ENCODE data around the gene TRMO.

Gene TRMO

GRCh38 chr9:97895695-97896332 lies 26.5 kb downstream of the TRMO start:
- no peaks in the 10 kb centered on the region for H3K4me1 ChIP-seq (ENCODE audit: insufficient read depth, low read length)
- no peak overlapping the region for H3K4me3 ChIP-seq (ENCODE audit: low read length)
- no peaks in the 10 kb centered on the region for H3K9me3 ChIP-seq (ENCODE audit: insufficient read depth, low read depth, low read length)
- no peak overlapping the region for H3K9ac ChIP-seq (ENCODE audit: low read depth, low read length)
- H3K27me3 ChIP-seq (ENCODE audit: insufficient read depth, low read length) = peaks cover 6% of the 10 kb centered on the region
- no peak overlapping the region for H3K27ac ChIP-seq (ENCODE audit: low read length)
- H3K36me3 ChIP-seq (ENCODE audit: insufficient read depth, low read depth, low read length) = no peaks in the 10 kb centered on the region

GRCh38 chr9:97895211-97895610 lies 27.1 kb downstream of the TRMO start:
- Histone ChIP-seq H3K9ac (ENCODE audit: low read depth, low read length) (no peak overlapping the region), H3K27me3 (ENCODE audit: insufficient read depth, low read length) (peaks cover 6% of the 10 kb centered on the region), H3K4me3 (ENCODE audit: low read length) (no peak overlapping the region), H3K36me3 (ENCODE audit: insufficient read depth, low read depth, low read length) (no peaks in the 10 kb centered on the region), H3K4me1 (ENCODE audit: insufficient read depth, low read length) (no peaks in the 10 kb centered on the region), H3K9me3 (ENCODE audit: insufficient read depth, low read depth, low read length) (no peaks in the 10 kb centered on the region), H3K27ac (ENCODE audit: low read length) (no peak overlapping the region)

GRCh38 chr9:97892421-97892820 lies 29.9 kb downstream of the TRMO start:
- no peak overlapping the region for H3K27ac ChIP-seq (ENCODE audit: low read length)
- H3K9me3 ChIP-seq (ENCODE audit: insufficient read depth, low read depth, low read length) = no peaks in the 10 kb centered on the region
- H3K4me3 ChIP-seq (ENCODE audit: low read length) = no peak overlapping the region
- H3K27me3 ChIP-seq (ENCODE audit: insufficient read depth, low read length) = peaks cover 6% of the 10 kb centered on the region
- no peak overlapping the region for H3K9ac ChIP-seq (ENCODE audit: low read depth, low read length)
- H3K4me1 ChIP-seq (ENCODE audit: insufficient read depth, low read length) = no peaks in the 10 kb centered on the region
- no peaks in the 10 kb centered on the region for H3K36me3 ChIP-seq (ENCODE audit: insufficient read depth, low read depth, low read length)

- no peak overlapping the region for H3K4me3 ChIP-seq (ENCODE audit: low read length)
- no peak overlapping the region for H3K27ac ChIP-seq (ENCODE audit: low read length)
- H3K36me3 ChIP-seq (ENCODE audit: insufficient read depth, low read depth, low read length) = no peaks in the 10 kb centered on the region
- no peaks in the 10 kb centered on the region for H3K9me3 ChIP-seq (ENCODE audit: insufficient read depth, low read depth, low read length)
- peaks cover 6% of the 10 kb centered on the region for H3K27me3 ChIP-seq (ENCODE audit: insufficient read depth, low read length)
- H3K4me1 ChIP-seq (ENCODE audit: insufficient read depth, low read length) = no peaks in the 10 kb centered on the region
- no peak overlapping the region for H3K9ac ChIP-seq (ENCODE audit: low read depth, low read length)
Observed at GRCh38 chr9:97891736-97892135, 30.6 kb downstream of the TRMO start.

GRCh38 chr9:97889941-97890887 lies 32.1 kb downstream of the TRMO start:
- Histone ChIP-seq H3K27me3 (ENCODE audit: insufficient read depth, low read length) (peaks cover 6% of the 10 kb centered on the region), H3K9me3 (ENCODE audit: insufficient read depth, low read depth, low read length) (no peaks in the 10 kb centered on the region), H3K9ac (ENCODE audit: low read depth, low read length) (no peak overlapping the region), H3K4me1 (ENCODE audit: insufficient read depth, low read length) (no peaks in the 10 kb centered on the region), H3K27ac (ENCODE audit: low read length) (no peak overlapping the region), H3K4me3 (ENCODE audit: low read length) (no peak overlapping the region), H3K36me3 (ENCODE audit: insufficient read depth, low read depth, low read length) (no peaks in the 10 kb centered on the region)

GRCh38 chr9:97880336-97880735 lies 42.0 kb downstream of the TRMO start:
- Histone ChIP-seq H3K4me1 (ENCODE audit: insufficient read depth, low read length) (0 out of 2 replicates have a peak, but pooled peaks cover 3% of the 10 kb centered on the region), H3K9me3 (ENCODE audit: insufficient read depth, low read depth, low read length) (no peaks in the 10 kb centered on the region), H3K27ac (ENCODE audit: low read length) (no peak overlapping the region), H3K9ac (ENCODE audit: low read depth, low read length) (no peak overlapping the region), H3K27me3 (ENCODE audit: insufficient read depth, low read length) (0 out of 2 replicates have a peak, but pooled peaks cover 4% of the 10 kb centered on the region), H3K4me3 (ENCODE audit: low read length) (no peak overlapping the region), H3K36me3 (ENCODE audit: insufficient read depth, low read depth, low read length) (no peaks in the 10 kb centered on the region)

GRCh38 chr9:97876061-97876460 lies 46.2 kb downstream of the TRMO start:
- Histone ChIP-seq H3K27ac (ENCODE audit: low read length) (no peak overlapping the region), H3K9me3 (ENCODE audit: insufficient read depth, low read depth, low read length) (no peaks in the 10 kb centered on the region; the same call in 1 of the 2 replicates), H3K9ac (ENCODE audit: low read depth, low read length) (no peak overlapping the region), H3K4me1 (ENCODE audit: insufficient read depth, low read length) (peaks cover 6% of the 10 kb centered on the region; the same call in 1 of the 2 replicates), H3K27me3 (ENCODE audit: insufficient read depth, low read length) (0 out of 2 replicates have a peak, but pooled peaks cover 4% of the 10 kb centered on the region), H3K36me3 (ENCODE audit: insufficient read depth, low read depth, low read length) (no peaks in the 10 kb centered on the region), H3K4me3 (ENCODE audit: low read length) (no peak overlapping the region)

GRCh38 chr9:97875111-97875510 lies 47.2 kb downstream of the TRMO start:
- H3K27ac ChIP-seq (ENCODE audit: low read length) = no peak overlapping the region
- no peak overlapping the region for H3K4me3 ChIP-seq (ENCODE audit: low read length)
- no peak overlapping the region for H3K9ac ChIP-seq (ENCODE audit: low read depth, low read length)
- H3K36me3 ChIP-seq (ENCODE audit: insufficient read depth, low read depth, low read length) = no peaks in the 10 kb centered on the region
- H3K27me3 ChIP-seq (ENCODE audit: insufficient read depth, low read length) = peaks cover 7% of the 10 kb centered on the region; the same call in 1 of the 2 replicates
- H3K9me3 ChIP-seq (ENCODE audit: insufficient read depth, low read depth, low read length) = no peaks in the 10 kb centered on the region; the same call in 1 of the 2 replicates
- H3K4me1 ChIP-seq (ENCODE audit: insufficient read depth, low read length) = peaks cover 6% of the 10 kb centered on the region; the same call in 1 of the 2 replicates

GRCh38 chr9:97874624-97875023 lies 47.7 kb downstream of the TRMO start:
- Histone ChIP-seq H3K4me3 (ENCODE audit: low read length) (no peak overlapping the region), H3K9me3 (ENCODE audit: insufficient read depth, low read depth, low read length) (no peaks in the 10 kb centered on the region; the same call in 1 of the 2 replicates), H3K9ac (ENCODE audit: low read depth, low read length) (no peak overlapping the region), H3K4me1 (ENCODE audit: insufficient read depth, low read length) (peaks cover 6% of the 10 kb centered on the region; the same call in 1 of the 2 replicates), H3K36me3 (ENCODE audit: insufficient read depth, low read depth, low read length) (no peaks in the 10 kb centered on the region), H3K27ac (ENCODE audit: low read length) (no peak overlapping the region), H3K27me3 (ENCODE audit: insufficient read depth, low read length) (peaks cover 11% of the 10 kb centered on the region; the same call in 1 of the 2 replicates)

GRCh38 chr9:97873882-97874281 lies 48.4 kb downstream of the TRMO start:
- Histone ChIP-seq H3K27ac (ENCODE audit: low read length) (no peak overlapping the region), H3K9me3 (ENCODE audit: insufficient read depth, low read depth, low read length) (no peaks in the 10 kb centered on the region; the same call in 1 of the 2 replicates), H3K4me3 (ENCODE audit: low read length) (no peak overlapping the region), H3K9ac (ENCODE audit: low read depth, low read length) (no peak overlapping the region), H3K4me1 (ENCODE audit: insufficient read depth, low read length) (peaks cover 11% of the 10 kb centered on the region), H3K36me3 (ENCODE audit: insufficient read depth, low read depth, low read length) (no peaks in the 10 kb centered on the region), H3K27me3 (ENCODE audit: insufficient read depth, low read length) (peaks cover 11% of the 10 kb centered on the region; the same call in 1 of the 2 replicates)

GRCh38 chr9:97873425-97873824 lies 48.9 kb downstream of the TRMO start:
- H3K36me3 ChIP-seq (ENCODE audit: insufficient read depth, low read depth, low read length) = no peaks in the 10 kb centered on the region
- H3K27ac ChIP-seq (ENCODE audit: low read length) = no peak overlapping the region
- H3K27me3 ChIP-seq (ENCODE audit: insufficient read depth, low read length) = peaks cover 11% of the 10 kb centered on the region; the same call in 1 of the 2 replicates
- peaks cover 15% of the 10 kb centered on the region for H3K4me1 ChIP-seq (ENCODE audit: insufficient read depth, low read length)
- no peak overlapping the region for H3K4me3 ChIP-seq (ENCODE audit: low read length)
- H3K9me3 ChIP-seq (ENCODE audit: insufficient read depth, low read depth, low read length) = no peaks in the 10 kb centered on the region; the same call in 1 of the 2 replicates
- no peak overlapping the region for H3K9ac ChIP-seq (ENCODE audit: low read depth, low read length)

Data from iPS-20b (cell line).